Suprapubic skin (tissue), 4 donors: Measurements from ENCODE around the gene NOC3L. TPM values are rescaled to one million over a fixed set of nuclear protein-coding genes. Genes with fewer than 3 reads are reported as not detected.

ENCODE experiments used
- DNase-seq, 2 donors: peaks; one replicate each; pipeline ENCODE4 v3.0.0-alpha.2; 2019; ENCODE audit warnings: low spot score in 2 of 2
- H3K27ac ChIP-seq: fragments of 200-600 bp; sonication (generic); one replicate; pipeline ENCODE4 v1.5.1; 2019
- H3K27me3 ChIP-seq: fragments of 200-600 bp; sonication (generic); one replicate; pipeline ENCODE4 v1.5.1; 2019
- H3K36me3 ChIP-seq: fragments of 200-600 bp; sonication (generic); one replicate; pipeline ENCODE4 v1.5.1; 2019
- H3K4me1 ChIP-seq: fragments of 200-600 bp; sonication (generic); one replicate; pipeline ENCODE4 v1.5.1; 2019
- H3K4me3 ChIP-seq: fragments of 200-600 bp; sonication (generic); one replicate; pipeline ENCODE4 v1.5.1; 2019; ENCODE audit warnings: mild to moderate bottlenecking
- H3K9me3 ChIP-seq: fragments of 200-600 bp; sonication (generic); one replicate; pipeline ENCODE4 v1.5.1; 2019
- EP300 ChIP-seq: sonication (generic); formaldehyde crosslinking; IDR thresholded peaks from one replicate; pipeline ENCODE4 v1.6.1; 2017; ENCODE audit warnings: antibody characterized with exemption
- POLR2A ChIP-seq, 2 donors: fragments of 450-650 bp; IDR thresholded peaks; one replicate each; pipeline ENCODE4 v1.6.1; 2017; ENCODE audit warnings: antibody characterized with exemption in 2 of 2, mild to moderate bottlenecking in 2 of 2, moderate library complexity in 2 of 2
- POLR2AphosphoS5 ChIP-seq, 3 donors: sonication (generic); formaldehyde crosslinking; IDR thresholded peaks; one replicate each; pipeline ENCODE4 v1.6.1; 2017; ENCODE audit warnings: antibody characterized with exemption in 3 of 3
- WGBS: methylation state at CpG from one replicate; pipeline ENCODE4 v1.1.5; 2018; 5-methylcytosine and 5-hydroxymethylcytosine counted together
- total RNA-seq, 4 donors: library from RNA; depleted of rRNA; stranded (reverse); fragments of >200 nt; gene quantifications; one replicate each; pipeline ENCODE4 v1.1.0, GENCODE V29; 2016
- TF ChIP-seq, protein P1 (sequence below), 2 donors: fragments of 200-600 bp in 1 of 2; fragments of 450-650 bp in 1 of 2; sonication (generic) in 1 of 2; IDR thresholded peaks; one replicate each; pipeline ENCODE4 v1.5.1; 2016 to 2019; ENCODE audit warnings: antibody characterized with exemption in 2 of 2, mild to moderate bottlenecking in 1 of 2, moderate library complexity in 1 of 2

Gene NOC3L
- total RNA-seq, 4 donors from 2014 or later, result 10.0 to 25.3 (median 12.8) TPM

DNA sequence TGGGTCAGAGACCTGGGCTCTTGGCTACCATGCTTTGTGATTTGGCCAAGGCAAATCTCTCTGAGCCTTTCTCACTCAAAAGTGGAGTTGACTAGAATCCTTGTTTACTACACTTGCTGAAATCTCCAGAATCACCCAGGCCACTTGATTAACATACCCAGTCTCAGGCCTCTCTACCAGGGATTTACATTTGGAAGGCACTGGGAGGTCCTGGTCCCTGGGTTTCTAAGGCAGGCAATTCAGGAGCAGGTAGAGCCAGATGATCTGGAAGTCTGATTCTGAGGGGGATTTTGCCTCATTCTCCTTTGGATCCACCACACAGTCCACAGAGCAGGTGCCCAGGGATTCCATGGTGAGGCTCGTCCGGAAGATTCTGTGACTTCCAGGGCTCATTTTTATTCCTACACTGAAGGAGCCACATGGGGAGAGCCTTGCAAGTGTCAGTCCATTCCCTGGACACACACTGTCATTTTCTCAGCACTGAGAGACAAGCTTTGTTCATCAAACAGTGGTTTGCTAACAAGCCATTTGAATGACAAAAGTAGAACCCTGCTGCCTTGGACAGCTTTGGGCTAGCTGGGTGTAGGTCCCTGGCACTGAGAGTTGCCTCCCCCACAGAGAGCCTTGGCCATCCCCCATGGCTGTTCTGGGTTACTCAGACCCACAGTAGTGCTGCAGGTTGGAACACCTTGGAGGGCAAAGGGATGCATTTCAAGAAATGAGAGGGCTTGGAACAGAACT, 74.2 kb downstream of the NOC3L start:
- DNase-seq, result no peak
- Histone ChIP-seq H3K4me3 (no peak overlapping the region), H3K4me1 (peaks cover 9% of the 10 kb centered on the region), H3K9me3 (no peaks in the 10 kb centered on the region), H3K36me3 (no peaks in the 10 kb centered on the region), H3K27me3 (no peaks in the 10 kb centered on the region), H3K27ac (no peak overlapping the region)
- no peak for TF ChIP-seq POLR2AphosphoS5 (IDR thresholded peaks at IDR 0.05)
- no peak for TF ChIP-seq POLR2A (IDR thresholded peaks at IDR 0.05)
- TF ChIP-seq, protein P1, sequence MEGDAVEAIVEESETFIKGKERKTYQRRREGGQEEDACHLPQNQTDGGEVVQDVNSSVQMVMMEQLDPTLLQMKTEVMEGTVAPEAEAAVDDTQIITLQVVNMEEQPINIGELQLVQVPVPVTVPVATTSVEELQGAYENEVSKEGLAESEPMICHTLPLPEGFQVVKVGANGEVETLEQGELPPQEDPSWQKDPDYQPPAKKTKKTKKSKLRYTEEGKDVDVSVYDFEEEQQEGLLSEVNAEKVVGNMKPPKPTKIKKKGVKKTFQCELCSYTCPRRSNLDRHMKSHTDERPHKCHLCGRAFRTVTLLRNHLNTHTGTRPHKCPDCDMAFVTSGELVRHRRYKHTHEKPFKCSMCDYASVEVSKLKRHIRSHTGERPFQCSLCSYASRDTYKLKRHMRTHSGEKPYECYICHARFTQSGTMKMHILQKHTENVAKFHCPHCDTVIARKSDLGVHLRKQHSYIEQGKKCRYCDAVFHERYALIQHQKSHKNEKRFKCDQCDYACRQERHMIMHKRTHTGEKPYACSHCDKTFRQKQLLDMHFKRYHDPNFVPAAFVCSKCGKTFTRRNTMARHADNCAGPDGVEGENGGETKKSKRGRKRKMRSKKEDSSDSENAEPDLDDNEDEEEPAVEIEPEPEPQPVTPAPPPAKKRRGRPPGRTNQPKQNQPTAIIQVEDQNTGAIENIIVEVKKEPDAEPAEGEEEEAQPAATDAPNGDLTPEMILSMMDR (IDR thresholded peaks at IDR 0.05), result no peak
- TF ChIP-seq EP300, result no peak
- WGBS, result 100% methylated on average over 2 of the region's 2 CpGs

- Histone ChIP-seq H3K27ac (no peak overlapping the region), H3K4me3 (no peak overlapping the region), H3K9me3 (no peaks in the 10 kb centered on the region), H3K4me1 (no peaks in the 10 kb centered on the region), H3K27me3 (no peaks in the 10 kb centered on the region), H3K36me3 (no peaks in the 10 kb centered on the region)
- TF ChIP-seq, protein P1 (IDR thresholded peaks at IDR 0.05), result no peak
- TF ChIP-seq EP300 (no peak), POLR2A (IDR thresholded peaks at IDR 0.05) (no peak), POLR2AphosphoS5 (IDR thresholded peaks at IDR 0.05) (no peak)
- DNase-seq, result no peak
- 74% methylated on average over 3 of the region's 3 CpGs for WGBS
Measured at GRCh38 chr10:94287336-94287735, 75.4 kb downstream of the NOC3L start.

DNA sequence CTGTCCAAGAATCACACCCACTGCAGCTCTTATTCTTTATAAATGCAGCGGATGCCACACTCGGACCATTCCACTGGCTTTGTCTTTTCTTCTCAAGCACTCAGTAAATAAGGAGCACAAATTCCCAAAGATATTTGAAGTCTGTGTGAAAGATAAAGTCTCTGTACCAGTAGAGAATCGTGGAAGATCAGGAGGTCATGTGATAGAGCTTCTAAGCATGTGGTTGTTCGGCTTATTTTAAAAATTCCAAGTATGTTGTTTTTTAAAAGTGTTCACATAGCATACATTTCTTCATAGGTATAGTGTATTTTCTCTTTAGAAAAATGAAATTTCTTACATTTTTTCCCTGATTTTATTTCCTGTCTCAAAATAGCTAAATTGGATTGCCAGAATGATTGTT, 75.8 kb downstream of the NOC3L start:
- Histone ChIP-seq H3K4me3 (no peak overlapping the region), H3K27me3 (no peaks in the 10 kb centered on the region), H3K9me3 (no peaks in the 10 kb centered on the region), H3K27ac (no peak overlapping the region), H3K4me1 (no peaks in the 10 kb centered on the region), H3K36me3 (no peaks in the 10 kb centered on the region)
- WGBS, result 51% methylated on average over 4 of the region's 4 CpGs
- DNase-seq, result no peak
- TF ChIP-seq POLR2AphosphoS5 (IDR thresholded peaks at IDR 0.05), result no peak
- no peak for TF ChIP-seq EP300
- TF ChIP-seq, protein P1 (IDR thresholded peaks at IDR 0.05), result no peak
- TF ChIP-seq POLR2A (IDR thresholded peaks at IDR 0.05), result no peak

DNA sequence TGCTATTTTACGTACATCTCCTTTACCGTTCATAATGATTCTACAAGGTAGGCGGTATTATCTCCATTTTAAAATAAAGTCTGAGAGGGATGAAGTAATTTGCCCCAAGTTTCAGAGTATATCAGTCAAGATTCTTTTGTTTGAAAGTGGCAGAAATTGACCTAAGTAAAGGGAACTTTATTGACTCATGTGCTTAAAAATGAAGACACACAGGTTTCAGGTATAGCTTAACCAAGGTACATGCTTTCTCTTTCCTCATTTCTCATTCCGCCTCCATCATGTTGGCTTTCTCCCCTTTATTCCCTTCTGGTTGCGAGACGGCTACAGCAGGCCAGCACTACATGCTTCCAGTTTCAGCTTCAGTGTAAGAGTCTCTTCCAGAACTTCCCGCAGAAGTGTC, 77.5 kb downstream of the NOC3L start:
- DNase-seq, result no peak
- Histone ChIP-seq H3K36me3 (no peaks in the 10 kb centered on the region), H3K27me3 (no peaks in the 10 kb centered on the region), H3K27ac (no peak overlapping the region), H3K4me1 (no peaks in the 10 kb centered on the region), H3K9me3 (no peaks in the 10 kb centered on the region), H3K4me3 (no peak overlapping the region)
- WGBS, result 94% methylated on average over 7 of the region's 7 CpGs
- no peak for TF ChIP-seq POLR2AphosphoS5 (IDR thresholded peaks at IDR 0.05)
- TF ChIP-seq POLR2A (IDR thresholded peaks at IDR 0.05), result no peak
- no peak for TF ChIP-seq EP300
- TF ChIP-seq, protein P1 (IDR thresholded peaks at IDR 0.05), result no peak

Other genes with a start within 250 kb of the NOC3L start
- 10 to 100 TPM; 10.5 to 17.7 (median 12.8) TPM for gene TBC1D12, start 39.6 kb upstream of the NOC3L start, total RNA-seq
- 10 to 100 TPM in 2 of 4 donors, 1 to 10 TPM in 2; 5.2 to 12.9 (median 8.9) TPM for gene HELLS, start 182.8 kb upstream of the NOC3L start, total RNA-seq